ENCODE measurements around the gene PDIA5.

DNA sequence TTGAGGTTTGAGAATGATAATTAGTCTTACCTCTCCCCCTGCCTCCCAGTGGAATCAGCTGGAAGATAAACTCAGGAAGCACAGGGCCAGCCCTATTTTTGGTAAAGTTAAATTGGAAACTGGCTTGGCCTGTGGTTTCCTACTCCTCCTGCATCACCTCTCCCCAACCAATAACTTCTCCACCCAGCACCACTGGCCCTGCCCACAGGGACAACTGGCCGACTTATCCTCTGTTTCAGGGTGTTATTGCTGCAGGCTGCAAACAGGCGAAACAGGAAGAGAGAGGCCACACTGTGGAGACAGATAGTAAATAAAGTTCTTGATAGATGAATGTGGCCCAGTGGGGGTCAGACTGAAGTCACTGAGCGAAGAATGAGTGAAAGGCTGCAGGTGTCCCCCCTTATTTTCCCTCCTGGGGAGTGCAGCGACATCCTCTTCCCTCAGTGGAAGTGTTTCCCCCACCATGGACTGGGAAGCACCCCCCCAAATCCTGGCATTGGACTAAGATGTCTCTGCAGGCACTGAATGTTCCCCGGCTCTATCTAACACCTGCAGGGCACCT lies 47.1 kb downstream of the PDIA5 start:
- TF ChIP-seq, protein P1, sequence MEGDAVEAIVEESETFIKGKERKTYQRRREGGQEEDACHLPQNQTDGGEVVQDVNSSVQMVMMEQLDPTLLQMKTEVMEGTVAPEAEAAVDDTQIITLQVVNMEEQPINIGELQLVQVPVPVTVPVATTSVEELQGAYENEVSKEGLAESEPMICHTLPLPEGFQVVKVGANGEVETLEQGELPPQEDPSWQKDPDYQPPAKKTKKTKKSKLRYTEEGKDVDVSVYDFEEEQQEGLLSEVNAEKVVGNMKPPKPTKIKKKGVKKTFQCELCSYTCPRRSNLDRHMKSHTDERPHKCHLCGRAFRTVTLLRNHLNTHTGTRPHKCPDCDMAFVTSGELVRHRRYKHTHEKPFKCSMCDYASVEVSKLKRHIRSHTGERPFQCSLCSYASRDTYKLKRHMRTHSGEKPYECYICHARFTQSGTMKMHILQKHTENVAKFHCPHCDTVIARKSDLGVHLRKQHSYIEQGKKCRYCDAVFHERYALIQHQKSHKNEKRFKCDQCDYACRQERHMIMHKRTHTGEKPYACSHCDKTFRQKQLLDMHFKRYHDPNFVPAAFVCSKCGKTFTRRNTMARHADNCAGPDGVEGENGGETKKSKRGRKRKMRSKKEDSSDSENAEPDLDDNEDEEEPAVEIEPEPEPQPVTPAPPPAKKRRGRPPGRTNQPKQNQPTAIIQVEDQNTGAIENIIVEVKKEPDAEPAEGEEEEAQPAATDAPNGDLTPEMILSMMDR (IDR thresholded peaks at IDR 0.05), result no peak
- no peak for TF ChIP-seq EZH2 (IDR thresholded peaks at IDR 0.05; ENCODE audit: borderline replicate concordance, insufficient read depth, low read depth, low read length, poor library complexity, severe bottlenecking)
